GM18858 (cell line): Measurements from ENCODE around the gene HUS1B.
A peak's percentile ranks its signal among the peaks of the same experiment; 100 is the strongest.
"Not testable (repeated sequence)": the region's sequence is repeated elsewhere in the genome, so short reads cannot be mapped to it uniquely, and the experiment has no call there.

Experiments used
- ATAC-seq: cut with Tn5 transposase; IDR thresholded peaks from one replicate; pipeline ENCODE4 v1.9.1; 2021; ENCODE audit not compliant: unreplicated experiment

The HUS1B gene

DNA sequence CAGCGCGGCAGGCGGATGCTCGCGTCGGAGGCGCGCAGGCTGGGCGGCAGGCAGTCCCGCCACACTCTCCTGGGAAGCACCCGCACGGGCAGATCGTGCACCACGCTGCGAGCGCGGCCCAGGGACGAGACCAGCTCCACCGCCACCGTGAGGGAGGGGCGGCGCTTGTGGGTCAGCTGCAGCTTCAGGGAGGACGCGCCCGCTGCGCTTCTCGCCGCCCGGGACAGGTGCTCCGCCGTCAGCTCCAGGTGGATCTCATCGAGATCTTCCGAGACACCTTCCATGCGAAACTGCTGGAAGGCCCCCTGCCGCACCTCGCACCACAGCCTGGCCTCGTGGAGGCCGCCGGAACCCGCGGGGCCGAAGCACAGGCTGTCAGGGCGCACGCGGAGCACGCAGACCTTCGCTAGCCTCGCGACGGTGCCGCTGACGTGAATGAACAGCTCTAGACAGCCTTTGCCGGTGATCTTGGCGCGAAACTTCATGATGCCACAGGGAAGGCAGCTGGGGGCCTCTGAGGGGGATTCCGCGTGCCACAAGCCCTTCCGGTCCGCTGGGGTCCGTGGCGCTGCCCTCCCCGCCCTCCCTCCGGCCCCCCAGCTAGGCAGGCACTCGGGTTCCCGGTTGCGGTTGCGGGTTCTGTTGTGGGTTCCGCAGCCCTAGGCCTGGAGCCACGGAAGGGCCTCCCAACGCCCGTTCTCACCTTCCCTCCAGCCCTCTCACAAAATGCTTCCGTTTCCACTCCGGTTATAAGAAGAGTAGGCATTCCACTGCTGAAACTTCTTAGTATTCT lies at the start of gene HUS1B:
Gene HUS1B (minus strand): TSS at position 641 of the 793 bp plus-strand sequence. CDS start 156 bp downstream, at position 485.
- no peak for ATAC-seq

DNA sequence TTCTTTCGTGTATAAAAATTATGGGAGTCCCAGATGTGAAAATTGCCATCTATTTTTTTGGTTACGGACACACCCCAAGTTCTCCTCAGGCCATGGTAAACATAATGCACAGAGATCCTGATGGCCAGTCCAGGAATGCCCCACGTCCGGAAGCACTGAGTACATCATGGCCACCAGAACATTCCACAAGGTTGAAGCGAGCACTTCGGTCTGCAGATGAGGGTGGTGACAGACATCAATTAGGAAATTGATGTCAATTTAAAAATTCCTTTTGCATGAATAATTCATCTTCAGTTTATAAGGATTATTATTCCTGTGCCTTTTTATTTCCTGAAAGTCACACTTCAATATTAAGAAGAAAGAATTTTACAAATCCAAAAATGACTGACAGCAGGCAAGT lies 49.2 kb upstream of the HUS1B start:
- no peak for ATAC-seq

DNA sequence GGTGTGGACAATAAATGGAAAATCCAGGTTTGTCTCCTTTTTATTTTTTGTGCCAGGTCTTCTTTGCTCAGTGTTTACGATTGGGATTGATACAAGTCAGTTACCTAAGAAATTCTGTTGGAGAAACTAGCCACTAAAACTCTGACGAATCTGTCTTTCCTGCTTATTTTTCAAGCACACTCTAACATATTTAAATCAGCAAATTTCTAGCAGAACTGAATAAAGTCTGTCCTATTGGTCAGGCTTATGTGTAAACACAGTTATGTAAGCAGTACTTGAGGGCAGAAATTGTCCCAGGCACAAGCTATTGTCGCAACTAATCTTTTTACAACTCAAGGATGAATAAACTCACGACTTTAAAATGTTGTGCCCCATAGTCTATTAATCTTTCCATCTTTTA lies 48.1 kb upstream of the HUS1B start:
- ATAC-seq, result no peak

DNA sequence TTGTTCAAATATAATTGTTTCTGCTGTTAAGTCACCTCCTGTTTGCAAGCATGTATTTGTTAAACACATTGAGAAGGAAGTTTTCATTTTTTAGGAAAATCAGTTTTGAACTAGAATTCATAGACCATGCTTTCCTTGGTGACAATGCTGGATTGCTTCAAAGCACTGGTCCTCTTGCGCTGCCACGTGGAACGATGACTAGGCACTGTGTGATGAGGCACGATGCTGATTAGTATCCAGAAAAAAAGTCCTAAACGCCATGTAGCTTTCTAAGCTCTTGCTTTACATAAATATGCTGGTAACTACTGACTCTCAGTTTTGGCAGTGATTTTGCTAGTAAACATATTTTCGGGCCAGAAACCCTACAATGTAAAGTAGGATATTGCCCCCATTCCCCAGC lies 47.1 kb upstream of the HUS1B start:
- ATAC-seq, result no peak

DNA sequence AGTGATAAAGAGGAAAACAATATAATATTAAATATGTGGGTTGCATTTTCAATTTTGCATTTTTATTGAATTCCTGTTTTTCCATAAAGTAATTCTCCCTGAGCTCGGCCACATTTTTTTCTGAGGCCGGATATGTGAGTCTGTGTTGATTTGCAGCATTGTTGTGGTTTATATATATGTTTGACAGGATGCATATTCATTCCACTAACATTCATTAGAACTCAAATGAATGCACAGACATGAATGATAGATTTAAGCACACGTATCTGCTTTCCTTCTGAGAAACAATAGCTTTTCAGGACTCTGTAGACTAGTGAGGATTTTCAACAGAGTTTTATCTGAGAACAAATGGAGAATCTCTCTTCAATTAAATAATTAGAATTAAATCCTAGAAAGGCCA lies 46.7 kb upstream of the HUS1B start:
- ATAC-seq, result no peak

DNA sequence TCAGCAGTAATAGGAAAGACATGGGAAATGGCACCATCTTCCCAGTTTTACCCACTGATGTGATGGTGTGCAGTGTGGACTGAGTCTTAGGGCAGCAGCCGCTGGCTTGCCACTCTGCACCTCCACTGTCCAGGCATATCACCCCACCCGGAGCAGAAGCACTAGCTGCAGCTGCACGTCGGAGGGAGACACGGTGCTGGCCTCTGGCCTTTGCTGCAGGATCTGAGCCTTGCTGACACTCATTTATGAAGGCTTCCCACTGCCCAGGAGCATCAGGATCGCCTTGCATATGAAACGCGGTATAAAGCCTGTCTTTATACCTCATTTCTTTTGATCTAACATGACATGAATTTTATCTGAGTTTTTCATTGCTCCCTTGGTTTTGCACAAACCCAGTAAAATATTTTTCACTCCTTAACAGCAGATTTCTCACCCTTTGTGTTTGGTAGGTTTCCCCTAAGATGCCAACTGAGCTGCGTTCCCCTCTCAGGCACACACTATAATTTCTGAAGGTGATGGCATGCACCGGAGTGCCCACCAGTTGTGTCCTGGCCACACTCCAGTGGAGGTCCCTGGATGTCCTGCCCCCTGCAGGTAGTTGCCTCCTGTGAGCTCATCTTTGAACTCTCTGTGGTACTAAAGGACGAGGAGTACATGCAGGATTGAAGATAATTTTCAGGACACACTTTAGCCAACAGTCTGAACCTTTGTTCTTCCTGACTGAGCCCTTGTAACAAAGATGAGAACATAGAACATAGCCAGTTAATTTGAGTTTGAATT lies 45.0 kb upstream of the HUS1B start:
- no peak for ATAC-seq

DNA sequence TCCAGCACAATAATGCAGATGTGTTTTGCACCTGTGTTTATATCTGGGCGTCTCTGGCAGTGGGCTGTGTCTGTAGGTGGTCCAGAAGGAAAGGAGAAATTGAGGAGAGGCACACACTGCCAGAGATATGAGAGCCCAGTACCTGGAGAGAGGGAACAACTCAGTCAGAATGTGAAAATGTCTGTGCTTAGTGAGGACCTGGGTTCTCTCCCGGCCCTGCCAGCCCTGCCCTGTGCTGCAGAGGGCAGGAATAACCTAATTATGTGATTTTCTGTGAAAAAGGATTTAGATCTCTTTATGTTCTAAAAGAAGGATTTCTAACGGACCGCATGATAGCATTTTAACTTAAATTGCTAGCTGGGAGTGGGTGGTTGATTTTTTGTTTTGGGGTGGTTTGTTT lies 44.3 kb upstream of the HUS1B start:
- no peak for ATAC-seq

DNA sequence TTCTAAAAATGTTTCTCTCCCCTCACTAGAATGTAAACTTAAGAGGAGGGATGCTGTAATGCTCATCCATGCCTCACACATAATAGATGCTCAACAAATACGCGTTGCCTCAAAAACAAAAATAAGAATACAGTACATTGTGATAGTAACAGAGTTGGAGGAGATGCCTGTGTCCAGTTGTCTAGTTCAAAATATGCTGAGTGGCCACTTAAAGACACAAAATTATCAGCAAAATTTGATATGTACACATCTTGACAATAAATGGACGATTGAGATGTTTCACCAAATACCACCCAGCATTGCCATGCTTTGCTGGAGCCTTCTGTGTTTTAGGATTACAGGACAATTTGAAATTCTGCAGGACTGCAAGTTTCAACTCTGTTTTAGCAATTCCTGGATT lies 43.6 kb upstream of the HUS1B start:
- ATAC-seq, result no peak

DNA sequence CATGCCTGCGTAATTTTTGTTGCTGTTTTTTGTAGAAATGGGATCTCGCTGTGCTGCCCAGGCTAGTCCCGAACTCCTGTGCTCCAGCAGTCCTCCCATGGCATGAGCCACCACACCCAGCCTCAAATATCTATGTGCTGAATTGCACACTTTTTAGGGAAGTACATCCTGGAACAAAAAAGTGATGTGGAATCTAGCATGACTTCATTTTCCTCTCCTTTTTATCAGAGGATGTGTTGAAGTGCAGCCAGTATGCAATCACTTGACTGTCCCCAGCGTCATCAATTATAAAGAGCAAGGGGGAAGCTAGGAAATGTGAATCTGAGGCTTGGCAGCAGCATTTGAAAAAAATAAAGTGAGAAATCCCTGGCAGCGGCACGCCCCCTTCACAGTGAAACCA lies 42.4 kb upstream of the HUS1B start:
- no peak for ATAC-seq

DNA sequence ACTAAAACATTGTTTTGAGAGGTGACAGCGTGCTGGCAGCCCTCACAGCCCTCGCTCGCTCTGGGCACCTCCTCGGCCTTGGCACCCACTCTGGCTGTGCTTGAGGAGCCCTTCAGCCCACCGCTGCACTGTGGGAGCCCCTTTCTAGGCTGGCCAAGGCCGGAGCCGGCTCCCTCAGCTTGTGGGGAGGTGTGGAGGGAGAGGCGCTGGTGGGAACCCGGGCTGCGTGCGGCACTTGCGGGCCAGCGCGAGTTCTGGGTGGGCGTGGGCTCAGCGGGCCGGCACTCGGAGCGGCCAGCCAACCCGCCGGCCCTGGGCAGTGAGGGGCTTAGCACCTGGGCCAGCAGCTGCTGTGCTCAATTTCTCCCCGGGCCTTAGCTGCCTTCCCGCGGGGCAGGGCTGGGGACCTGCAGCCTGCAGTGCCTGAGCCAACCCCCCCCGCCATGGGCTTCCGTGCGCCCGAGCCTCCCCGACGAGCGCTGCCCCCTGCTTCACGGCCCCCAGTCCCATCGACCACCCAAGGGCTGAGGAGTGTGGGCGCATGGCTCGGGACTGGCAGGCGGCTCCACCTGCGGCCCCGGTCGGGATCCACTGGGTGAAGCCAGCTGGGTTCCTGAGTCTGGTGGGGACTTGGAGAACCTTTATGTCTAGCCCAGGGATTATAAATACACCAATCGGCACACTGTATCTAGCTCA lies 37.7 kb upstream of the HUS1B start:
- ATAC-seq, result not testable (repeated sequence)

DNA sequence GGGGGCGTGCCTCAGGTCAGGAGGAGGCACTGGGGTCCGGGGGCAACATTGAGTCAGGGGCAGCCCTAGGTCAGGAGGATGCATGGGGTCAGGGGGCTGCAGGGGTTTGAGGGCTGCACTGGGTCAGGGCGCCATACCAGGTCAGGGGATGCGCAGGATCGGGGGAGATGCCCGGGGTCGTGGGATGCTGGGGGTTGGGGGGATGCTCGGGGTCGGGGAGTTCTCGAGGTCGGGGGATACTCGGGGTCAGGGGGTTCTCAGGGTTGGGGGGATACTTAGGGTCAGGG lies 36.8 kb upstream of the HUS1B start:
- no peak for ATAC-seq

DNA sequence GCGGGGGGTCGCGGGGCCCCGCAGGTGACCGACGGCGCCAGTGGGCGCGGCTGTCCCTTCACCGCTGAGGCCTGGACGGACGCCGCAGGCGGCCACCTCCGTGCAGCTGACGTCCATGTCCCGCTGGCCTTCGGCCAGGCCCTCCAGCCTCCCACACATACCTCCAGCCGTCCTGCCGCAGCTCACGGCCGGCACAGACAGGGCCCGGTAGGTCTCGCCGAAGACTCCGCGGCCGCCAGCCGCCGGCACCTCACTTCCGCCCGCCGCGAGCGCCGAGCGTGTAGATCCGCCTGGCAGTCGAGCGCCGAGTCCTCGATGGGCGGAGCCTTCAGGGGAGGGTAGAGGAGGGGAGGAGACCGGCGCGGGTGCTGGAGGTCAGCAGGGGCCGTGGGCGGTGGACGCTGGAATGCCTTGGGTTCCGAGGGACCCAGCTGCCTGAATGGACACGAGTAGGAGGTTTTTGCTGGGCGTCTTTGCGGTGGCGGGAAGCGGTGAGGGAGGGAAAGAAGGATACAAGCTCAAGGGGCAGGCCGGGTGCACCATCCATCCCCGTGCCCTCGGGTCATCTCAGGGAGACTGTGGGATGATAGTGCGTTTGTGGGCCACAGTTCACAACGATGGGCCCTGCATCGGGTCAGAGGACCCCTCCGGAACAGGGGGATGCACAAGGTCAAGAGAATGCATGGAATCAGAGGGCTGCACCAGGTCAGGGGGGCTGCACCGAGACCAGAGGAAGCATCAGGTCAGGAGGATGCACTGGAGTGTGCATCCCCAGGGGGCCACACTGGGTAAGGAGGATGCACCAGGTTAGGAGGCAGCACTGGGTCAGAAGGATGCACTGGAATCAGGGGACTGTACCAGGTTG lies 36.2 kb upstream of the HUS1B start, which contains the start of gene EXOC2:
Gene EXOC2 (minus strand): TSS at position 282 of the 865 bp plus-strand sequence. CDS start 55,321 bp downstream, outside the sequence.
- ATAC-seq, result peak; percentile 71

DNA sequence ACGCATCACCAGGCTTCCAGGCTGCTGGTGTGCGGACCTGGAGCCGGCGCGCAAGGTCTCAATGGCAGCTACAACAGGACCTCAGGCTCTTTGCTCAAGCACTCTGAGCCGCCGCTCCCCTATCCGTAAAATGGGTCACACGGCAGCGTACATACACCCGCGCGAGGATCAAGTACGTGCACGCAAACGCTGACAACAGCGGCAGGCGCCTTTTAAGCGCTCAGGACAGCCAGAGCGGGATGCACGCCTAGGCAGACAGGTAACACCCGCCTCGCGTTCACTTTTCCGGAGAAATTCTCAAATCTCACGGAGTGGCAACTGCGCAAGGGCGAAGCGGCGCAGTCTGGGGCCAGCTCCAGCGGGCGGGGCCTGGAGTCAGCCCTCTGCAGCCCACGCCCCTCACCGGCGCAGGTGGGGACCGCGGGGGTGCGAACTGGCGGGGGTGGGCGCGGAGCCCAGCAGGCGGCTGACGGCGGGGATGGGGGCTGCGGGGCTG lies 35.5 kb upstream of the HUS1B start:
- peak; percentile 49 for ATAC-seq

DNA sequence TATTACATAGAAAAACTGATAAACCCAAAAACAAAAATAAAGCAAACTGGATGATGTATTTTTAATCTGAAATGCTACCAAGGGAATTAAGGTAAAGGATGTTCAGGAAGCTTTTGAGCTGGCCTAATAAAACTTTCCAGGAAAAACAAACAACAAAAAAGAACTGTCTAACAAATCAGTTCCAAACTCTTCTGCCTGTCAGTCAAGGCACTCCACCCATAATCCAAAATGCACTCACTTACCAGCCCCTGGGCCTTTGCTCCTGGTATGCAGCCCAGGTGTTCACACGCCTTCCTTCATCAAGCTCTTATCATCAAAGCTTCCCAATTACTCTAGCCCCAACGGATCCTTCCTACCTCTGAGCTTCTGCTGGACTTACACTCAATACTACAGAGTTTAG lies 32.3 kb upstream of the HUS1B start:
- ATAC-seq, result no peak

DNA sequence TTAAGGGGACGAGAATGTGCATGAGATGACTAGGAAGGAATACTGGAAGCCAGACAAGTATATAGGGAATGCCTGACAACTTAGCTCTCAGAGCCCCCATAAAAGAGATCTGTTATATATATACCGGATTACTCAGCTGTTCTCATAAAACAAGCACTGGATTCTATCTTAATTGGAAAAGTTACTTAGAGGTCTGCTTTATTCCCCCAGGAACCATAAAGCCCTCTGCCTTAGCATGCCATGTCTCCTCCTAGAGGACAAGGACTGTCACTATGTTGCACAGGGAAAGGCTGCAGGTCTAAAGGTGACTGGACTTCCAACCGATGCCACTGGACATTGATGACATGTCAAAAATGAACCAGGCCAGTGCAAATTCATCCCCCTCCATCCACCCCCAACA lies 29.6 kb upstream of the HUS1B start:
- ATAC-seq, result no peak

DNA sequence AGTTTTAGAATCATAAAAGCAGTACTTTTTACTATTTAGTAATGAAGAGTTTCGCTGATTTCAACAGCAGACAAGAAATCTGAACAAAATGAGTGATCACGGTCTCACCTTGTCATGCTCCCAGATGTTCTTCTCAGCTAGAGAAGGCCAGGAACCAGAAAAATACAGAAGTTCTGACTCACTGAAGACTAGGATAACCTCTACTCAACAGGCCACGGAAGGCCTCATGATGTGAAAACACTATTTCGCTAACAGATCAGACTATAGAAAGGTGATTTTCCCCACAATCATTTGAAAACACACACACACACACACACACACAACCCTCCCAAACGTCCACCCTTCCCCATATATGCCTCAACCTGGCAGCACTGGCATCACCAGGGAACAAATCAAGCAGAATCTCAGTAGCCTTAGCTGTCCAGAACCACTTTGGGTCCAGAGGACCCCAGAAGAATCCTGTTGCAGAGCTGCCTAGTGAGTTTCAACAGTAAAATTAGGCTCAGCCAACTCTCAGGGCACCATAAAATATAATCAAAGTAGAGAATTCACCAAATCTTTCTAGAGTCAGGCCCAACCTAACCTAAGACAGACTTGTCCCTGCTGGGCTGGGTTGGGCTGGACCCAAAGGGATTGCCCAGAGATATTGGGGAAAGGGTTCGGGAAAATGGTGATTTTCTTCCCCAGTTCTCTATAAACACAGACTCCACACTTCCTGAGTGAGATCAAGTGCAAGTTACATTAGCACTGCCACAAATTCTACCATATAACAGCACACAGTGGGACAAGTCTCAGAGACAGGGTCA lies 28.1 kb upstream of the HUS1B start:
- no peak for ATAC-seq

DNA sequence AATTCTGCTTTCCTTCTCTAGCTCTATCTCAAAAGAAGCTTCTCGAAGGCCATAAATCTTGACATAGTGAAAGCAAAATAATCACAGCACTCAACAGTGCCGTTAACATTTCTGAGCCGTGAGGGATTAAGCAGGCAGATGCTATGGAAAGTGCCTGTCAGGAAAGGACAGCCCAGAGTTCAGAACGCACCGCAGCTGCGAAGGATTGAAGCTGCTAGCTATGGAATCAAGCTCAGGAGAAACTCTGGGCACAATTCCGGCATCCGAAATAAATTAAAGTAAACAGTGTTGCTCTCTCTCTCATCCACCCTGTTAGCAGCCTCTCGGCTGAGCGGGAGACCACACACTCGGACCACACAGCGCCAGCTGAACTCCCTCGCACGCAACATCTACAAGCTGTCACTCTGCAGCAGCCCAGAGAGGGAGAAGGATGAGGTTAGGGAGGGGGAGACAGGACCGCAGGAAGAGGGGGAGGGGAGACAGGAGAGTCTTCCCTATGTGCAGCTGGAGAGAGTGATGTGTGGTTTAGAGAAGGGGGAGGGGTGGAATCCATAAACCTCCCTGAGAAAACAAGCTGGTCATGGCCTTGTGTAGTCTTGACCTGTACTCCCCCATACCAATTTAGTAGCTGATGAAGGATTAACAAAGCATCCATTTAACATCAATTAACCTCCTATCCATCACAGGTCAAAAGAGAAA lies 27.0 kb upstream of the HUS1B start:
- ATAC-seq, result no peak

DNA sequence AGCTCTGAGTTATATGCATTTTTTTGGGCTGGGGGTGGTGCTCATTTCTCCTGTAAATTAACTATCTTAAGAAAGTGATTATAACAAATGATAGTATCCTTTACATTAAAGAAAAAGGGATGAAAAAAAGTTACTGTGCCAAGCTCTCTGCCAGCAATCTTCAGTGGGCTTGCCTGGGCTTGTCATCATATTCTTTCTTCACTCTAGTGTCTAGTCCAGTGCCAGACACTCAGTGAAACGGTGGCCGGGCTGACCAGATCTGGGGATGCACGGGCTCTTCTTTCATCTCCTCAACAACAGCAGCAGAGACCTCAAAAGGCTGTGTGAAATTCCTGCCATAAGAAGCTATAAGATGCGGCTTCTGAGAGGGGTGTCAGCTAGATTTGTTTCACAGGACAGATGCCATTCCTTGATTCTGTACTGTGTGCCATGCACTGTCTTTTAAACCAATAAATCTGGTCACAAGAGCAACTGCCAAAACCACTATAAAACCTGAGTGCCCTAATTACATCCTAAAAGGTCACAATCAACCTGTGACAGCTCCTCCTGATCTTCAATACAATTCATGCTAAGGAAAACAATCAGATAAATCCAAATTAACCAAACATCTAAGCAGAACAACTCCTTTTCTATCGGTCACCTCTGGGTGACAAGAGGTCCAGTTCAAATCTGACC lies 23.9 kb upstream of the HUS1B start:
- ATAC-seq, result no peak

DNA sequence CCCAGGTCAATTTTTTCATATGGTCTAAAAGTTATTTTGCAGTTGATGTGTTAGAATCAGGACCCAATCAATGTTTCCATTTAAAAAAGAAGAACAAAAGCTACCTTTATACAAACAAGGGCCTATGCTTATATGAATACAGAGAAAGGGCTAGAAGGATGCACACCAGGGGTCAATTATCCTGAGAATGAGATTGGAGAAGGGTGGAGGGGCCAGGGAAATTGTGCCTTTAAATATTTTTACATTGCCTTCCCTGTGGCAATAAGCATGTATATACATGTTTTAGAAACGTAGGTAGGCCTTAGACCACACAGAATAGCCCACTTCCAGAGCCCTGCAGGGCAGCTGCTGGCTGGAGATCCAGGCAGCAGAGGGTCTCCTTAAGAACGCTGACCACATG lies 23.4 kb upstream of the HUS1B start:
- no peak for ATAC-seq
